Measurements from ENCODE around the gene CERK.
"Not testable (repeated sequence)": the region's sequence is repeated elsewhere in the genome, so short reads cannot be mapped to it uniquely, and the experiment has no call there.

The CERK gene

DNA sequence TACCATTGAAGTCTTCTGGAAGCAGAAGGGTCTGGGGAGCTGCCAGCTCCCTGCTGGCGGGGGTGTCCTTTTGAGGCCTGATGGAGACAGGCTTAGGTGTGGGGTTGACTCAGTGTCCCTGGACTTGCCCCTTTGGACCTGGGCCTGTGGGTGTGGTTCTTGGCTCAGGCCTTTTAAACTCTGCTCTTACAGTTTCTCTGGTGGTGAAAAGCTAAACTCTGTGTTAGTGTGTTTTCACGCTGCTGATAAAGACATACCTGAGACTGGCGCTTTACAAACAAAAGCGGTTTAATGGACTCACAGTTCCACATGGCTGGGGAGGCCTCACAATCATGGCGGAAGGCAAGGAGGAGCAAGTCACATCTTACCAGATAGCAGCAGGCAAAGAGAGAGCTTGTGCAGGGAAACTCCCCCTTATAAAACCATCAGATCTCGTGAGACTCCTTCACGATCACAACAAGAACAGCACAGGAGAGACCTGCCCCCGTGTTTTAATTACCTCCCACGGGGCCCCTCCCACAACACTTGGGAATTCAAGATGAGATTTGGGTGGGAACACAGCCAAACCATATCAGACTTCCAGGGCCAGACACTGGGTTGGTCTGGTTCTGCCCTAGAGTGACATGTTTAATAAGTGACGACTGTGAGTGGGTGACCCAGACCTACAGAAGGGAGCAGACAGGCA lies 91.4 kb downstream of the CERK start:
- no peak overlapping the region for H3K27ac ChIP-seq
- H3K27me3 ChIP-seq (replicated peaks) = no peaks in the 10 kb centered on the region
- in situ Hi-C loops (cut with HindIII; ENCODE audit: low pct_ligation_motif_present, low sequenced_read_pairs) = no loop called here
- TF ChIP-seq, protein P1, sequence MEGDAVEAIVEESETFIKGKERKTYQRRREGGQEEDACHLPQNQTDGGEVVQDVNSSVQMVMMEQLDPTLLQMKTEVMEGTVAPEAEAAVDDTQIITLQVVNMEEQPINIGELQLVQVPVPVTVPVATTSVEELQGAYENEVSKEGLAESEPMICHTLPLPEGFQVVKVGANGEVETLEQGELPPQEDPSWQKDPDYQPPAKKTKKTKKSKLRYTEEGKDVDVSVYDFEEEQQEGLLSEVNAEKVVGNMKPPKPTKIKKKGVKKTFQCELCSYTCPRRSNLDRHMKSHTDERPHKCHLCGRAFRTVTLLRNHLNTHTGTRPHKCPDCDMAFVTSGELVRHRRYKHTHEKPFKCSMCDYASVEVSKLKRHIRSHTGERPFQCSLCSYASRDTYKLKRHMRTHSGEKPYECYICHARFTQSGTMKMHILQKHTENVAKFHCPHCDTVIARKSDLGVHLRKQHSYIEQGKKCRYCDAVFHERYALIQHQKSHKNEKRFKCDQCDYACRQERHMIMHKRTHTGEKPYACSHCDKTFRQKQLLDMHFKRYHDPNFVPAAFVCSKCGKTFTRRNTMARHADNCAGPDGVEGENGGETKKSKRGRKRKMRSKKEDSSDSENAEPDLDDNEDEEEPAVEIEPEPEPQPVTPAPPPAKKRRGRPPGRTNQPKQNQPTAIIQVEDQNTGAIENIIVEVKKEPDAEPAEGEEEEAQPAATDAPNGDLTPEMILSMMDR (IDR thresholded peaks at IDR 0.05; ENCODE audit: low read depth, low read length, missing control alignments) = no peak
- H3K36me3 ChIP-seq (replicated peaks) = no peaks in the 10 kb centered on the region
- no peak overlapping the region for H3K4me3 ChIP-seq (ENCODE audit: low read depth, low read length)
- no peak for DNase-seq

DNA sequence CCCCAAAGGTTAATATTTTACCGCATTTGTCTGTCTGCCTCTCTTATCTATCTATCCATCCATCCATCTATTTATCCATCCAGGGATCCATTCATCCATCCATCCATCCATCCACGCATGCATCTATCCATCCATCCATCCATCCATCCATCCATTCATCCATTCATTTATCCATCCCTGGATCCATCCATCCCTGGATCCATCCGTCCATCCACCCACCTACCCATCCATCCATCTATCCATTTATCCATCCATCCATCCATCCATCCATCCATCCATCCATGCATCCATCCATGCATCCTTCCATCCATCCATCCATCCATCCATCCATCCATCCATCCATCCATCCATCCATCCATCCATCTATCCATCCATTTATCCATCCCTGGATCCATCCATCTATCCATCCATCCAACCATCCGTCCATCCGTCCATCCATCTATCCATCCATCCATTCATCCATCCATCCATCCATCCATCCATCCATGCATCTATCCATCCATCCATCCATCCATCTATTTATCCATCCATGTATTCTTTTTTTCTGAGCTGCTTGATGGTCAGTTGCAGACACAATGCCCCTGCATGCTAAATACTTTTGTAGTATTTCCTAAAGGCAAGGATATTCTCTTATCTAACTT lies 95.1 kb downstream of the CERK start:
- H3K4me3 ChIP-seq (ENCODE audit: low read depth, low read length); in situ Hi-C loops (cut with HindIII; ENCODE audit: low pct_ligation_motif_present, low sequenced_read_pairs); H3K36me3 ChIP-seq (replicated peaks); H3K27ac ChIP-seq; H3K27me3 ChIP-seq (replicated peaks); DNase-seq: not testable (repeated sequence)

DNA sequence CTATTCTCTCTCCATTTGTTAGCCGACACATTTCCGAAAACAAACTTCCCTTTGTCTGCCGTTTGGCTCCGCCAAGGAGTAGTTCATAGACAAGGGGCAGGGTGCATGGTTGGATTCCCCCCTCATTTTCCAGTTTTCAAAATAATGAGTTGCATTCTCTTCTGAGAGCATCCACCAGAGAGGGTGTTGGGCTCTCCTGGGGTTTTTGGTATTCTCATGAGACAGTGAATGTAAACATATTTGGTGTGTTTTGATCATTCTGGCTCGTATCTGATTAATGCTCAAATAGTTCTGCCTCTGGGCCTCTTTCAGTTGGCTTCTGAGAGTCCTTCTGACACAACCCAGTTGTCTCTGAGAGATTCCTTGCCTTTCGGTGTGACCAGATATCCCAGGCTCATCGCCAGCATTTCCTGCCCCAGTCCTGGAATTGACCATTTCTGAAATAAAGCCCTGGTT lies 96.2 kb downstream of the CERK start:
- Histone ChIP-seq H3K27me3 (replicated peaks) (no peaks in the 10 kb centered on the region), H3K4me3 (ENCODE audit: low read depth, low read length) (no peak overlapping the region), H3K36me3 (replicated peaks) (no peaks in the 10 kb centered on the region), H3K27ac (no peak overlapping the region)
- in situ Hi-C loops (cut with HindIII; ENCODE audit: low pct_ligation_motif_present, low sequenced_read_pairs) = no loop called here
- no peak for DNase-seq
- TF ChIP-seq, protein P1 (IDR thresholded peaks at IDR 0.05; ENCODE audit: low read depth, low read length, missing control alignments) = no peak

DNA sequence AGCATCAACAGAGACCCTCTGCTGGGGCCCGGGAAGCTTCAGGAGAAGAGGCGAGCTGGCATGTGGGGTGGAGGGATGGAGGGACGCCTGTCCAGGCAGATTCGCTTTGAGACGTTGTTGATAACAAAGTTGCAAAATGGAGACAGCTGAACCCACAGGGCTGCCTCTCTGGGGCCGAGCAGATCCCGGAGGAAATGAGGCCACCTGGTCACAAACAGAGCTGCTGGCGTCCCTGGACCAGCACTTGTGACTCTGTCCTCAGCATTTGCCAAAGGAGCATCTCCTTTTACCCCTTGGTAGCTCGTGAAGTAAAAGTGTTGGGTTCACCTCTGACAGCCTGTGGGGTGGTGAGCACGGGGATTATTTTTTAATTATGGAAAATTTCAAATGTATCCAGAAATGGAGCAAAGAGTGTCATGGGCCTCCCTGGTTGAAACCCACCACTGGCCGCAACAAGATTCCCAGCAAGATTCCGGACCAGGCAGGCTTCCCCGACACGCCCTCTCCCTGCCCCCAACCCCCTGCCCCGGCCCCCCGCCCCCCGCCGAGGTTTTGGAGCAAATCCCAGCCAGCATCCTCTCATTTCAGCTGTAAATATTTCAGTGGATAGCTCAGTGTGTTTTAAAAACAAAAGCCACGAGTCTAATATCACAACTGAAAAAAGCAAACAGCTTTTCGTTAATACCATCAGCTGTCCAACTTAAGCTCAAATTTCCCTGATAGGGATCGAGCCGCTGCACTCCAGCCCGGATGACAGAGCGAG lies 97.6 kb downstream of the CERK start:
- no peak overlapping the region for H3K27ac ChIP-seq
- H3K4me3 ChIP-seq (ENCODE audit: low read depth, low read length) = no peak overlapping the region
- no peaks in the 10 kb centered on the region for H3K36me3 ChIP-seq (replicated peaks)
- no peaks in the 10 kb centered on the region for H3K27me3 ChIP-seq (replicated peaks)
- in situ Hi-C loops (cut with HindIII; ENCODE audit: low pct_ligation_motif_present, low sequenced_read_pairs) = no loop called here
- TF ChIP-seq, protein P1 (IDR thresholded peaks at IDR 0.05; ENCODE audit: low read depth, low read length, missing control alignments) = no peak
- no peak for DNase-seq

DNA sequence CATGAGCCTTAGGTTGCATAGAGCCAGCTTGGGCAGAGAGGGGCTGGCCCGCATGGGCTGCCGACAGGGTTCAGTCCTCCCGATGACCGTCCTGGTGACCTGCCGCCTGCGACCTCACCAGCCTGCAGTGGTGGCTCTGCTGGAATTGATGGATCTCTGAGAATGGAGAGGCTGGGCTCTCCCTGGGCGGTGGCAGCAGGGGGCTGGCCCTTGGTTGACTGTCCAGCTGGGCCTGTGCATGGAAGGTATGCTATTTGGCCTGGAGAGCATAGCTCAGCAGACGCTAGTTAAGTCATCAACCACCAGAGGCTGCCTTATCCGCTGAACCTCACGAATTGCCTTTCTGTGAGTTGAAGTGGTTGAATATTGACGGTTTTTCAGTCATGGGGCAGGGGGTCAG lies 98.2 kb downstream of the CERK start:
- in situ Hi-C loops (cut with HindIII; ENCODE audit: low pct_ligation_motif_present, low sequenced_read_pairs) = no loop called here
- TF ChIP-seq, protein P1 (IDR thresholded peaks at IDR 0.05; ENCODE audit: low read depth, low read length, missing control alignments) = no peak
- no peak for DNase-seq

More for the DNA sequence above, 98.2 kb downstream of the CERK start:
- Histone ChIP-seq H3K4me3 (ENCODE audit: low read depth, low read length) (no peak overlapping the region), H3K27ac (no peak overlapping the region), H3K27me3 (replicated peaks) (no peaks in the 10 kb centered on the region), H3K36me3 (replicated peaks) (no peaks in the 10 kb centered on the region)
